Measurements from ENCODE around the gene ALAS1.
A peak's percentile ranks its signal among the peaks of the same experiment; 100 is the strongest.

ALAS1 gene

DNA sequence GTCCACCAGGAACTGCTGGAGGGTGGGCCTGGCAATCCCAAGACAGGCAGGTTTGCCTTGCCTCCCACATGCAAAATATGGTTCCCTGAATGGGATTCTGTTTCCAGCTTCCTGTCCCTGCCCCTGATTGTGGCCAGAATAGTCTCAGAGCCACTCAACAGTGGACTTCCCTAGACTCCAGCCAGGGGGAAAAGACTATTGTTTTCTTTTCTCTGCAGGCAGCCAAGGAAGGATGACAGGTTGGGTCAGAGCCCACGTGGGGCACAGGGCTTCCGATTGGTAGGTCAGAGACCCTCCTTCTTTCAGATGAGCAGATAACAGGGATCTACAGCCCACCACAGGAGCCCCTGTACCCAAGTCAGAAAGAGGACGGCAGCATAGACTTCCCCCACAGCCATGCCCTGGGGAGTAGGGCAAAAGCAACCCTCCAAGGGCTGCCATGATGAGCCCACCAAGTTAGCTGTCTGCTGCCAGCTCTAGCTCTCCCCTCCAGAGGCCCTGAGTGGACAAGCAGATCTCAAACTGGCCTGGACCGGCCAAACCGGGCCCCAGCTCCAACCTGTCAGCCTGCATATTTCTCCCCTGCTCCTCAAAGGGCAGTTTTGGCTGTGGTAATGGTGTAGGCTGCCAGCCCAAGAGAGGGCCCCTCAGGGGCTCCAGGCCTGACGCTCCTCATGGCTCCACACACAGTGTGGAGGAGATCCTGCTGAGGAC, 21.1 kb downstream of the ALAS1 start:
- DNase-seq (ENCODE audit: extremely low read depth in 1 of 2, low read depth in 1 of 2) = no peak

DNA sequence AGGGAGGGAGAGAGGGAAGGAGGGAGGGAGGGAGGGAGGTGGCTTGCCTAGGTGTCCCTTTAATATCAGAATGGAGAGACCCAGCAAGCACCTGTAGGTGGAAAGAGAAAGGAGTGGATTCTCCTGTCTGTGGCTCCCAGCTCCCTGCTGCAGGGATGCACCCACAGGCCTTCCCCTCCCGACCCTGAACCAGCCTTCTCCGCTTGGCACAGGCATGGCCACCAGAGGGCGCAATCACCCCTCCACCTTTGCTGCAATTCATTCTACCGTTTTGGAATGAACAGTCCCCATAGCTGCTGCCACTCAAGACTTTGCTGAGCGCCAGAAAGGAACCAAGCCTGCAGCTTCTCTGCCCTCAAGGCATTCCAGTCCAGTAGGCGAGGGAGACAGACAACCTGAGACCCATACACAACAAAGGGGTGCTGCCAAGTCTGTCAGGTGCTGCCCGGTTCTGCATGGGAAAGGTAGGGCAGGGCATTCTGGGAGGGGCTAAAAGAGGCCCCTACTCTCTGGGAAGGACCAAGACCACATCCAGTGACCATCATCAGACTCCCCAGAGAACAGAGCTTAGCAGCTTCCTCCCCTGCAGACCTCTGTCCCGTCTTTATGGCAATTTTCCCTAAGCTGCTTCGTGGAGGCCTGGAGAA, 22.5 kb downstream of the ALAS1 start:
- peak; percentile 74 to 80 for DNase-seq (ENCODE audit: extremely low read depth in 1 of 2, low read depth in 1 of 2)

DNA sequence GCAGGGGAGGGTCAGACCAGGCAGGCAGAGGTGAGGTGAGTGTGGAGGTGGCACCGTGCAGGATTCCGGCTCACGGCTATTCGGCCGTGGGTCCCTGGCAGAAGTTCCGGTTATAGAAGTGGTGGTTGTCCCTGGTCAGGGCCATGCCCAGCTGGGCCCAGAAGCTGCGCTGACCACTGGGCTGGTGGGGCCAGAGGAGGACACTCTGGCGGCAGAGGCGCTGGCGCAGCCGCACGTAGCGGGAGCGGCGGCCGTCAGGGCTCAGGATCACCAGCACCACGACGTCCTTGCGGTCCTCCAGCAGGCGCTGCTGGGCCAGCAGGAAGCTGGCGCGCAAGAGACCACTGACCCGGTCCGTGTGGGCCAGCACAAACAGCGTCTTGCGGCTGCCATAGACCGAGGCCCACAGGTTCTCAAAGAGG, 23.2 kb downstream of the ALAS1 start:
- no peak for DNase-seq (ENCODE audit: extremely low read depth in 1 of 2, low read depth in 1 of 2)

DNA sequence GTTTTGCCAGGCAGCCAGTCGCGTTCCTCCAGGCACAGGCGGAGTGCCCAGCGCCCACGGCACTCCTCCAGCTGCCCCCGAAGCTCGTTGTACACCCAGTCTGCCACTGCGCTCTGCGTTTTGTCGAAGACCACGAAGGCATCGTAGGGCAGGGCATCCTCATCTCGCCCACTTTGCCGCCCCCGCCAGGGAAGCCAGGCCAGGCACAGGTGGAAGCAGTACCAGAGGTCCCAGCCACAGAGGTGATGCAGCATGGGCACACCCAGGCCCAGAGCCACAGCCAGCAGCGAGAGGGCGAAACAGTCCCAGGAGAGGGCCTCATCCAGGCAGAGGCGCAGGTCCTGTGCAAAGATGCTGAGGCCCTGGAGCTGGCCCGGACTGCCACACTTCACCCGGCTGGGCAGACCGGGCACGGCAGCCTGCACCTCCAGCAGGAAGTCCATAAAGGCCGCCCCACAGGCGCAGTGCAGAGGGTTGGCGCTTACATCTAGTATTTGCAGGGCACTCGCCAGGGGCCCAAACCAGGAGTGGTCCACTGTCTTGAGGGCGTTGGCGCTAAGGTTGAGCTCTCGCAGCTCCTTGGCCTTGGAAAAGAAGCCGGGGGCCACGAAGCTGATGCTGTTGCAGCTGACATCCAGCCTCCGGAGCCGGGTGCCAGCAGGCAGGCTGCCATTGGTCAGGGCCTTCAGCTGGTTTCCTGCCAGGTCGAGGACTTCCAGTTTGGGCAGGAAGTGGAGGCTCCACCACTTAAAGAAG, 23.8 kb downstream of the ALAS1 start:
- DNase-seq (ENCODE audit: extremely low read depth in 1 of 2, low read depth in 1 of 2) = no peak

DNA sequence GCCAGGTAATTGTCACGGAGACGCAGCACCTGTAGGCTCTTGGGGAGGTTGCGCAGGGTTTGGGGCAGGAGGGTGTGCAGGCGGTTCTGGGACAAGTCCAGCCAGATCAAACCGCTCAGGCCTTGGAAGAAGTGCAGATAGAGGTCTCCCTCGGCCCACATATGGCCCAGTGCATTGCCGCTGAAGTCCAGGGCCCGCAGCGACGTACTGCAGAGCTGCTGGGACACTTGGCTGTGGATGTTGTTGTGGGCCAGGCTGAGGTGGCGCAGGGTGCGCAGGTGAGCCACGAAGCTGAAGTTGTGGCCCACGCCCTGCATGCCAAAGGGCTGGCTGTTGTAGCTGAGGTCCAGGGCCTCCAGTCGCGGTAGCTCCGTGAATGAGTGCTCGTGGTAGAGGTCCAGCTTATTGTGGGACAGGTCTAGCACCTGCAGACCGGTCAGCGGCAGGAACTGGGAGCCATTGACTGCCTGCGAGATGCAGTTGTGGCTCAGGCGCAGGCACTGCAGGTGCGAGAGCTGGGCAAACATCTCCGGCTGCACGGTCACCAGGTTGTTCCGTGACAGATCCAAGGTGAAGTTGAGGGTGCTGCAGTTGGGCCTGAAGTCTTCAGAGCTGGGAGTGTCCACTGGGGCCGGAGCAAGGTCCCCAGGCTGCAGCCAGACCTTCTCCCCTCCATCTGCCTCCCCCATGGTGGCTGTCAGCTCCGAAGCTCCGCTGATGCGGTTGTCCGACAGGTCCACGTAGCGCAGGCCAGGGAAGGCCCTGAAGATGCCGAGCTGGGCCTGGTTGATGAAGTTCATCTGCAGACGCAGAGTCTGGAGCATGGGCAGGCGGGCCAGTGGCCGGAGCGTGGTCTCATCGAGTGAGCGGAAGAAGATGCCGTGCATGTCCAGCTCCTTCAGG, 24.6 kb downstream of the ALAS1 start:
- no peak for DNase-seq (ENCODE audit: extremely low read depth in 1 of 2, low read depth in 1 of 2)

DNA sequence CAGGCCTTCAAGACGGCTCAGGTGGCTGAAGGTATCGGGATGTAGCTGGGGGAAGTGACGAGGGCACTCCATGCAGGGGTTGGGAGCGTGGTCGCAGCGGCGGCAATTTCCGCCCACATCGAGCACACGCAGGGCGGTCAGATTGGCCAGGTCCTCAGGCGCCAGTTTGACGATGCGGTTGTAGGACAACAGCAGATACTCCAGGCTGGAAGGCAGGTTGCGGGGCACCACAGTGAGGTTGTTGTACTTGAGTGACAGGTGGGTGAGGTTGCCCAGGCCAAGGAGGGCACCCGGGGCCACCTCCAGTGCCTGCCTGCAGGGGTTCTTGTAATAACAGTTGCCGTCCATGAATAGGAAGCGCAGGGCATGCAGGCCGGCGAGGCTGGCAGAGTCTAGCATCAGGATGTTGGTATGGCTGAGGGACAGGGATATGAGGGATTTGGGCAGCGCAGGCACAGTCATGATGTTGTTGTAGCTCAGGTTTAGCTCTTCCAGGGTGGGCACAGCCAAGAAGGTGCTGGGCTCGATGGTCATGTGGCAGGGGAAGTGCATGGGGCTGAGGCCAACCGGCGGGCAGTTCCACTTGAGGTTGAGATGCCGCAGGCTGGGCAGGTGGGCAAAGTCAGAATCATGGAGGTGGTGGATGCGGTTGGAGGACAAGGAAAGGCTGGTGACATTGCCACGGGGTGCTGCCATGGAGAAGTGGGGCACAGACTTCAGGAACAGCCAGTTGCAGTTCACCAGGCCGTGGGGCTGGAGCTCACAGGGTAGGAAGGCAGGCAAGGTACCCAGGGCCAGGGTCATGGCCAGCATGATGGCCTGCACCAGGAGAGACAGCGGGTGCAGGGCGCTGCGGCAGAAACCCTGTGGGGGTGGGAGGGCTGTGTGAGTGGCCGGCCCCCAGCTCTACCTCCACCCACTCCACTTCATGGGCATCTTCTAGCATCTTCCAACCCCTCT, 25.8 kb downstream of the ALAS1 start:
- DNase-seq (ENCODE audit: extremely low read depth in 1 of 2, low read depth in 1 of 2) = no peak

DNA sequence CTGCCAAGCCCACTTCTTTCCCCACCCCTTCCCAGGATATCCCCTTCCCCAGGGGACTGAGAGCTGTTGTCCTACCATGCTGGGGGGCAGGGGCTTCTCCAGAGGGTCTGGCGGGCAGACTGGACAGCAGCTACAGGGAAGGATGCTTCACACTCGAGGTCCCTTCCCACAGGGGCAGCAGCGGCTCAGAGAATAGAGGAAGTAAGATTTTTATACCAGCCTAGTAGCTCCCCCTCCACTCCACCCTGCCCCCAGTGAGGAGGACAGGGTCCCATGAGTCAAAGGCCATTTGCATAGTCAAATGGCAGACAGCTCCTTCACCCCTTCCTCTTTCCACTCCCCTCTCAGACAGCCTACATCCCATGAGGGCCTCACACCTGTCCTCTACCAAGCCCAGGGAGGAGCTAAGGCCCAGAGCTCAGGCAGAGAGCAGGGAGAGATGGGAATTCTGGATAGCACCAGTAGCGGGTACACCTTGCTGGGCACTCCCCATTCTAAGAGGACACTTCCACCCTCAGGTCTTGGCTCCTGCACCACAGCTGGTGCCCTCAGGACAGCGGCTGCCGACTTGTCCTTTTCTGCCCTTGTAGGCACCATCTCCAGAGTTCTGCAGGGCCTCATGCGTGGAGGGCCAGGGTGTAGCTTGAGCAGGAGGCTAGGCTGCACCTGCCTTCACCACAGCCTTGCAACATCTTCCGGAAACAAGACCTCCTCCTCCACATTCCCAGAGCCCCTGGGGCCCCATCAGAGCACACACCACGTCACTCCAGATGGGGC, 27.7 kb downstream of the ALAS1 start, which contains the start of gene TLR9:
TSS of gene TLR9 (minus strand) at position 194 of the 777 bp plus-strand sequence. CDS start at position 78, 116 bp downstream.
- peak in 1 of 2 donors; percentile 37 for DNase-seq (ENCODE audit: extremely low read depth in 1 of 2, low read depth in 1 of 2)

DNA sequence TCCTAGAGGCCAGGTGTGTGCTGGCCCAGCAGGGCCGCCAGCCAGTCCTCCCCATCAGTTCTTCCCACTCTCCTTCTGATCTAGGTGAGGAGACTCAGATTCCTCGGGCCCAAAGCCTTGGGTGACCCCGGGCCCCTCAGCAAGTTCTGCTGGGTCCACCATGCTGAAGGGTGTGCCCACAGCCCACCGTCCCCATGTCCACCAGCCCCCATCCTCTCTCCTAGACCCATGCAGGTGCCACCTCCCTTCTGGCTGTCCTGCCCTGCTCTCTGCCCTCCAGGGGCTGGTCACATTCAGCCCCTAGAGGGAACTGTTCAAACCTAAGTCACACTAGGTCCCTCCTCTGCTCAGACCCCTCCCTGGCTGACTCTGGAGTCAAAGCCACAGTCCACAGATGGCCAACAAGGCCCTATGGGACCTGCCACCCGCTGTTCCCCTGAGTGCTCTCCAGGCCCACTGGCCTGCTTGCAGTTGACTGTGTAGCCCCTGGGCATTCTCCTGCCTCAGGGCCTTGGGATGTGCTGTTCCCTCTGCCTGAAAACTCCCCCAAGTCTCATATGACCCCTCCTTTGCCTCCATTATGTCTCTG, 28.4 kb downstream of the ALAS1 start:
- DNase-seq (ENCODE audit: extremely low read depth in 1 of 2, low read depth in 1 of 2) = no peak

DNA sequence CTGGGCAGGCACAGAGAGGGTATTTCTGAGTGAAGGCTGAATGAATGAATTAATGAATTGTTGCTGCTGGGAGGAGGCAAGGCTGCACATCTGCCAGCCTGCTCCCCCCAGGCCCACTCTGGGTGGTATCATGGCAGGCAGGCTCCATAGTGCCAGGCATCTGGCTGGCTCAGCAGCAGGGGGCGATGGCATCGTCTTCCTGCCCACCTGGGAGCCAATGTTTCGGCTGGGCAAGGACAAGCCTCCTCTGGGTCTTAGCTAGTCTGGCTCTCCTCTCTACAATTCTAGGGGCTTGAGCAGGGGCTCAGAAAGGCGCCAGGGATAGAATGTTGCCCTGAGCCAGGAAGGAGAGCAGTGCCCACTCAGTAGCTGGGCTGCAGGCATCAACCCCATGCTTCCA, 29.2 kb downstream of the ALAS1 start:
- no peak for DNase-seq (ENCODE audit: extremely low read depth in 1 of 2, low read depth in 1 of 2)

DNA sequence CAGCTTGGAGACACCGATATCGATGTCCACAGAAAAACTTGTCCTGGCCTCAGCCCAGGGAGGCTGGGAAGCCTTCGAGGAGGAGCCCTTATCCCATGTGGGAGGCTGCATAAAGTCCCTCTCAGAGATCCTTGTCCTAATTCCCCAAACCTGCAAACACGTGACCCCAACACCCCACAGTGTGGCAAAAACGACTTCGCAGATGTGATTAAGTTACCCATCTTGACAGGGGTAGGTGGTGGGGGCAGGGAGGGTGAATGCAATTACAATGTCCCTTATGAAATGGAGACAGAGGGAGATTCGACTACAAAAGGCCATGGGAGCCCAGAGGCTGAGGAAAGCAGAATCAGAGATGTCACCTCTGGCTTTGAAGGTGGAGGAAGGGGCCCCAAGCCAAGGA, 29.8 kb downstream of the ALAS1 start:
- DNase-seq (ENCODE audit: extremely low read depth in 1 of 2, low read depth in 1 of 2) = no peak

DNA sequence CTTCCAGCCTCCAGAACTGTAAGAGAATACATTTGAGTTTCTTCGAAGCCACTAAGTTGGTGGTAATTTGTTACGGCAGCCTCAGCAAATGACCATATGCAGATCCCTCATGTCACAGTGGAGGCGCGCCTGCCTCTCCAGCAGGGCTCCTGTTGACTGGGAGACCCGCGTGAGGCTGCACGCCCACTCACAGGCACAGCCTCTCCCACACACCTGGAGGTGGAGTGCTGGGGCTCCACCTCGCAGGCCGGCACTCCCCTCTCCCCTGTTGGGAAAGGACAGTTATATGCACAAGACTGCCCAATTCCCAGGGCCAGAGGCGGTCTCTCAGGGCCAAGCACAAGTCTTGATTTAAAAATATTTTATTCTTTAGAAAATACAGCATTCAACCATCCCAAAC, 30.3 kb downstream of the ALAS1 start:
- no peak for DNase-seq (ENCODE audit: extremely low read depth in 1 of 2, low read depth in 1 of 2)

DNA sequence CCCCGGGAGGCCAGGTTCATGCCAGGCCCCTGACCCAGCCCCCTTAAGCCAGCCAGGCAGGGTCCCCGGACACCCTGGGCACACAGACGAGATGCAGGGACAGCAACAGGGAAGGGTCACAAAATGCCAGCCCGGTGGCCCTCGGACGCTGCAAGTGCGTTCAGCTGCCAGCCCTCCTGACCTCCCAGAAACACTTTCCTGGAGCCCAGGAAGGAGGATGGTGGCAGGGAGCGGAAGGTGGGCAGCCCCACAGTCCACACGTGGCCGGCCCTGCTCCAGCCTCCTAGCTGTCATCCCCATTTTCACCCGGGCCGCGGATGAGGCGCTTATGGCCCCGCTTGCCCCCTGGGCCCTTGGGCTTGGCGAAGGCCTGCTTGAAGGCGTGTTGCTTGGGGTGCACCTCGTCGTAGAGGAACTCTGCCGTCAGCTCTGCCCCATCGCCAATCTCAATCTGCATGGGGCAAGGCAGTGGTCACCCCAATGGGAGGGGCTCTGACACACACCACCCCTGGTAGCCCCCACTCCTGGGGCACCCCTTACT, 30.9 kb downstream of the ALAS1 start:
- DNase-seq (ENCODE audit: extremely low read depth in 1 of 2, low read depth in 1 of 2) = no peak

DNA sequence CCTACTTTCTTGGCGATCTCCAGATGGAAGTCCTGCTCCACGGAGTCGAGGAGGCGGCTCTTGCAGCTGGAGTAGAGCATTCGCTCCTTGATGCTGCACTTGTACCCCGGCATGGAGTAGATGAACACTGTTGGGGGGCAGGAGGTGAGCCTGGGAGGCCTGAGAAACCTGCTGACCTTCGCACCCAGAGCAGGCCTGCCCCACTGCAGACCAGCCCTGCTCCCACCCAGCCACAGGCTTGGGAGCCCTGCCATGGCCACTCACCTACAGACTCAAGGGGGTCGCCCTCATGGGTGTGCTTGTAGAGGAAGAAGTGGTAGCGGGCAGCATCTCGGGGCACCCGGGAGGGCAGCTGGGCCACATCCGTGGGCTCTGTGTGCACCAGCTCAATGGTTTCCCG, 31.7 kb downstream of the ALAS1 start:
- DNase-seq (ENCODE audit: extremely low read depth in 1 of 2, low read depth in 1 of 2) = no peak

DNA sequence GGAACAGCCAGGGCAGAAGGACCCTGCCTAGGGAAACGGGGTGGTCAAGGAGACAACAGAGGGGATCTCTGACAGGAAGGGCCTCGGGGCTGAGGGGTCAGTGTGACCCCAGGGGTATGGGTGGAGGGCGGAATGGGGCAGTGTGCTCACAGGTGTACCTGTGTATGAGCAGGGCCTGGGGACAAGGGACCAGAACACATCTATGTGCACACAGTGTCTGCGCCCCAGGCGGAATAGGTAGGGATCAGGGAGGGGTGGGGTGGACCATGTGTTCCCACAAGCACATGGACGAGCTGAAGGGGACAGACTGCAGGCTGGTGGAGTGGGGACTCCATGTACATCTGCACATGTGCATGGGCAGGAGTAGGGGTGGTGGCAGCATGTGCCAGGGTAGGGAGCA, 32.5 kb downstream of the ALAS1 start:
- DNase-seq (ENCODE audit: extremely low read depth in 1 of 2, low read depth in 1 of 2) = no peak

DNA sequence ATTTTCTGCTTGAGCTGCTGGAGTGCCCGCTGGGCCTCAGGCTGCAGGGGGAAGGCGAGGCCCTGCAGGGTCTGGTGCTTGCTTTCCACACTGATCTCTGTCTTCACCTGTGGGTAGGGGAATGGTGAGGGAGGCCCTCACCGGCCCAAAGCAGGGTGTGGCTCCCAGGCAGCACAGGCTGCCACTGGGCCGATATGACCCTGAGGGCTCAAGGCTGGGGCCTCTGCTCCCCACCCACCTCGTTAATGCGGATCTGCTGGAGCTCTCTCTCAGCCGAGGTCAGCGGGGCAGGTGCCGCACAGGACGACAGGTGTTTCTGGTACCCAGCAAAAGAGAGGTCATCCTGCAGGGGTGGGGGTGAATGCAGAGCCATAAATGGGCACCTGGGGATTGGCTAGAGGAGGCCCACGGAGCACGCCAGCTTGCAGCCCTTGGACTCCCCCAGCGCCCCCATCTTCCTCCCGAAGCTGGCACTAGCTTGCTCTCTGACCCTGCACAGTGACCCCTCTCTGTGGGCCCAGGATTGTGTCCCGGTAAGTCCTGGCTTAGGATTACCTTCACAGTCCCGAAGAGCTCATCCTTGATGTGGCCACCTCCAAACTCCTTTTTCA, 33.0 kb downstream of the ALAS1 start:
- DNase-seq (ENCODE audit: extremely low read depth in 1 of 2, low read depth in 1 of 2) = no peak

DNA sequence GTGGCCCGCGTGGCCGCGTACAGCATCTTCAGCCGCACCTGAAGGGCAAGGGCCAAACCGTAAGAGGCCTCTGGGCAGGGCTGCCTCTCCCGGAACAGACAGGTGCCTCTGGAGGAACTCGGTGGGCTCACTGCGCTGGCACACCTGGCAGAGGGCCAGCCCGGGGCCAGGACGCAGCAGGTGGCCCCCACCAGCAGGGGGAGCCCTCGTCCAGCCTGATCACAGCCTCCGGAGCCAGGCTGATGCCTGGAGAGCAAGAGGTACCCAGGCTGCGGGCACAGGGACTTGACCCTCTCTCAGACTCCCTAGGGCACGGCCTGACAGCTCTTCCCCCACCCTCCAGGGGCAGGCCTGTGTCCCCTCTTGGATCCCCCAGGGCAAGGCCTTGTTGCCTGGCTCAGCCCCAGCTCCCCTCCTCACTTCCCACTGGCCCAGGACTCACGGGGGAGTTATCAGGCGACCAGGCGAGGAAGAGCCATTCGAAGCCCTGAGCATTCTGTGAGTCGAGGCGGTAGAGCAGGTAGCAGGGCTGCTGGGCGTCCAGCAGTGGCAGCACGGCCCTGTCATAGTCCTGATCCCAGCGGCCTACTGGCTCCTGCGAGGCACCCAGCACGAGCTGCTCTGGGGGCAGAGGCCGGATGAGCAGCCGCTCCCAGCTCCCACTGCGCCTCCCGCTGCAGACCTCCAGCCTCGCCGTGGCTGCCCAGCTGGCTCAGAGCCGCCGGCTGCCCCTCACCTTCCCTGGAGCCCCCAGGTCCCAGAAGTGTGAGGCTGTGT, 33.7 kb downstream of the ALAS1 start:
- DNase-seq (ENCODE audit: extremely low read depth in 1 of 2, low read depth in 1 of 2) = peak; percentile 66 to 69

Data from stimulated activated CD8-positive, alpha-beta memory T cell treated with anti-CD3 and anti-CD28 coated beads, Interleukin-7, amount 100 ng/mL, for 48 hours (primary cell).